ENCODE measurements around the gene NTM.

Gene NTM

DNA sequence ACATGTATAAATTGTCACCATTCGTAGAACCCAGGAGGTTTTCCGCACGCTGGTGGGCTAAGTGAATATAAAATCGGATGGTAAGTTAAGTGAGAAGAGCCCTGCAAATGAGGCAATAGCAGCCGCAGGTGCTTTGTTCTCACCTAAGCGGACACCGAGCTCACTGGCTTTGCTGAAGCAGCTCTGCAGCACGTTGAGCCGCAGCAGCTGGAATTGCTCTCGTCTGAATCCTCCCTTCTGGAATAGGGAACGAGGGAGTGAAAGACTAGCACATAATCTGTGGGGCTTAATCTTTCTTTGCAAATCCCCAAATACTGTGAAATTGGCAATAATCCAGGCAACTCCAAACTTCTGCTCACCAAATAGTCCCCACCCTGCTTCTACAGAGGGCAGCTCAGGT is 488.1 kb downstream of the NTM start:
- ChIA-PET POLR2A (no interaction called here), CTCF (no interaction called here)
- TF ChIP-seq ARNT (IDR thresholded peaks at IDR 0.05): no peak
- TF ChIP-seq NFRKB (IDR thresholded peaks at IDR 0.05): no peak
- no peak for TF ChIP-seq SUZ12 (IDR thresholded peaks at IDR 0.05)
- TF ChIP-seq ZNF384 (IDR thresholded peaks at IDR 0.05): no peak
- no peak for DNase-seq (ENCODE audit: extremely low spot score)

DNA sequence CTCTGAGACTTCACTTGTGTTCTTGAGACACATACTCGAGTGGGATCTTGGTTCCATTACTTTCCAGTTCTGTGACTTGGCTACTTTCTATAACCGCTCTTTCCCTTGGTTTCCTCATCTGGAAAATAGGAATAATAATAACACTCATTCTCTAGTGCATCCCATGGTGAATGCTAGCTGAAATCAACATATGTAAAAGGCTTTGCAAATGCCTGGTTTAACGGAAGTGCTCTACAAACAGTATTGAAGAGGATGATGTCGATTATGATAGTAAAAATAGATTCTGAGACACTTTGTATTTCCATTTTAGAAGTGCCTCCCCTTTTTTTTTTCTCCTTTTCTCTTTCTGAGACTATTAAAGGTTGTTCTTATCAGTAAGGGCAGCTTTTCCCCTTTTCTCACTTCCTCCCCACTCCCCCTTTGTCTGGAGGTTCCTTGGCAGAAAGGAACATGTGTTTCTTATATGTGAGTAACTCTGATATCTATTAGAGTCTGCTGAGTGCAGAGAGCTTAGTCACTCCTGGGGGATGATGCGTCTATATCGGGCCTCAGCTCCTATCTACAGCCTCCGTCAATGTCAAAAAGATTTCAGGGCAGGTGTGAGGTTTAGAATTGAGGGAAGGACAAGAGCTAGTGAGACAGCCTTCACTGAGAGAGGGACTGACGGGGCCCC is 489.3 kb downstream of the NTM start:
- POLR2A ChIA-PET: no interaction called here
- DNase-seq (ENCODE audit: extremely low spot score): no peak
- TF ChIP-seq L3MBTL2 (conservative IDR thresholded peaks at IDR 0.05) (no peak), SP1 (IDR thresholded peaks at IDR 0.05) (no peak), HDGF (IDR thresholded peaks at IDR 0.05; ENCODE audit: borderline replicate concordance) (no peak)
- CTCF ChIA-PET: no interaction called here

DNA sequence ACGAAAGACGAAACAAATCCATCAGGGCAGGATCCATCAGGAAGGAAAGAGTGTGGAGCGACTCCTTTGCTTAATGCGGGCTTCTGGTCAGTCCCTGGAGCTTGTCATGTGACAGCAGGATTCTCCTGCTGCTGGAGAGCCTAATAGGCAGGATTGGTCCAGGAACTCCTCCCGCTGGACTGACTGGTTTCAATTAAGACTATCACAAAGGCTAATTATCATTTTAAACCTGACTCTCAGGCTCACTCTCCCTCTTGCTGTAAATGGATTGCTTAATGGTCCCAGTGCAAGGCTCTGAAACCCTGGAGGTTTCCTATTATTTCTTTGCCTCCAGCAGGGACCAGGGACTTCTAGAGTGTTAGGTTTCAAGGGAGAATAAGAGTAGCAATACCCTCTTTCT is 493.8 kb downstream of the NTM start:
- no peak for TF ChIP-seq L3MBTL2 (conservative IDR thresholded peaks at IDR 0.05)
- TF ChIP-seq FOXA1 (IDR thresholded peaks at IDR 0.05): no peak
- no peak for TF ChIP-seq SUZ12 (IDR thresholded peaks at IDR 0.05)
- no peak for TF ChIP-seq TARDBP (IDR thresholded peaks at IDR 0.05)
- TF ChIP-seq NFRKB (IDR thresholded peaks at IDR 0.05): no peak
- no peak for TF ChIP-seq BHLHE40 (IDR thresholded peaks at IDR 0.05; ENCODE audit: borderline replicate concordance)
- no peak for TF ChIP-seq LEF1 (IDR thresholded peaks at IDR 0.05; ENCODE audit: borderline replicate concordance)
- TF ChIP-seq ELF4 (IDR thresholded peaks at IDR 0.05): no peak
- ChIA-PET POLR2A (no interaction called here), CTCF (interaction anchor here (1.1 to 1.4 kb wide), 2 partner anchors 179 to 263 kb away, joined by 3 read pairs; no protein-coding TSS in a partner anchor)
- DNase-seq (ENCODE audit: extremely low spot score): no peak

DNA sequence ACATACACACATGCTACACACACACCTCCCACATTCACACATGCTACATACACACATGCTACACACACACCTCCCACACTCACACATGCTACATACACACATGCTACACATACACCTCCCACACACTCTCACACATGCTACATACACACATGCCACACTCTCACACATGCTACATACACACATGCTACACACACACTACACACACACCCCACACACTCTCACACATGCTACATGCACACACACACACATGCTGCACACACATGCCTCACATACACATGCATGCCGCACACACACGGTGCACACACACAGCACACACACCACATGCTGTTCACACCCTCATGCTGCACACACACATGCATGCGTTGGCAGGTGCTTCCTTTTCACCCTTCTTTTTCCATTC is 495.4 kb downstream of the NTM start:
- DNase-seq (ENCODE audit: extremely low spot score): no peak
- ChIA-PET POLR2A (no interaction called here), CTCF (no interaction called here)
- TF ChIP-seq L3MBTL2 (conservative IDR thresholded peaks at IDR 0.05) (no peak), TARDBP (IDR thresholded peaks at IDR 0.05) (no peak), FOXA1 (IDR thresholded peaks at IDR 0.05) (no peak), ELF4 (IDR thresholded peaks at IDR 0.05) (no peak), SP1 (IDR thresholded peaks at IDR 0.05) (no peak), CTBP1 (IDR thresholded peaks at IDR 0.05; ENCODE audit: borderline replicate concordance) (no peak), LEF1 (IDR thresholded peaks at IDR 0.05; ENCODE audit: borderline replicate concordance) (no peak), HDGF (IDR thresholded peaks at IDR 0.05; ENCODE audit: borderline replicate concordance) (no peak), NFRKB (IDR thresholded peaks at IDR 0.05) (no peak), SUZ12 (IDR thresholded peaks at IDR 0.05) (no peak), ZNF384 (IDR thresholded peaks at IDR 0.05) (no peak), FOXM1 (IDR thresholded peaks at IDR 0.05; ENCODE audit: borderline replicate concordance) (no peak), BHLHE40 (IDR thresholded peaks at IDR 0.05; ENCODE audit: borderline replicate concordance) (no peak), ARNT (IDR thresholded peaks at IDR 0.05) (no peak), FOXK2 (IDR thresholded peaks at IDR 0.05) (no peak)

DNA sequence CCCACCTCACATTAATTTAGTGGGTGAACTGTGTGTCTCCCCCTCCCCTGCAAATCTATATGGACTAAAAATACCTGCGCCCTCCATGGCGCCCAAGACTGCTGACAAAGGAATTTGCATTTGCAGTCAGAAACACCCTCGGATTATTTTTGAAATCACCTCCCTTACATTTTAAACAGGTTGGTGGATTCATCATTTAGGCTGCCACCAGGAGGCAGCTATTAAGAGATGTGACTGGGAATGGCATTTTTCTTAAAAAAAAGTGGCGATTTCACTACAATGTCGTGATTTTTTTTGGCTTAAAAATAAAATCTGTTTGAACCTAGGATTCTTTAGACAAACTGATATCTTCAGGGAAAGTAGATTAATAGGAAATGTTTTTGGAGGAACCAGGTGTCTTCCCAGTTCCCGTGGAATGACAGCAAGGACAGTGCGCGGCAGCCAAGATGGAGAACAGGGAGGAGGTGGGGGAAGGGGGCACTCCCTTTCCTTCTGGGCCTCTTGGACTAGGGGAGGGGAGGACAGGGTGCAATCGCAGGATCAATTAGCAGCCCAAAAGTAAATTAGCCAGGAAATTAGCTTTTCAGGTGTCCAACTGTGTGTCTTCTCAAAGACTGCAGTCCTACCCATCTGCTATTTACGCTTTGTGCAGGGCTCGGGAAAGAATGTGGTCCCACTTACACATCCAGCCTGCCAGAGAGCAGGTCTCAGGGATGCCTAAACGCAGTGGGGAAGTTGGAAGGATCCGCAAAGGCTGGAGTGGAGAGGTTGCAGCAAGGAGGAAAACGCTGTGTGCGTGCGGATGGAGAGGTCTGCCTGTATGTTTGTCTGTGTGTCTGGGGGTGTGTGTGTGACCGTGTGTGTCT is 496.4 kb downstream of the NTM start:
- DNase-seq (ENCODE audit: extremely low spot score): no peak
- POLR2A ChIA-PET: no interaction called here
- CTCF ChIA-PET: interaction anchor here (0.8 to 1.4 kb wide), 2 partner anchors 260 to 269 kb away, joined by 3 read pairs; no protein-coding TSS in a partner anchor
- TF ChIP-seq SUZ12 (IDR thresholded peaks at IDR 0.05) (no peak), SP1 (IDR thresholded peaks at IDR 0.05) (no peak), FOXM1 (IDR thresholded peaks at IDR 0.05; ENCODE audit: borderline replicate concordance) (no peak), LEF1 (IDR thresholded peaks at IDR 0.05; ENCODE audit: borderline replicate concordance) (no peak), CTBP1 (IDR thresholded peaks at IDR 0.05; ENCODE audit: borderline replicate concordance) (no peak), ELF4 (IDR thresholded peaks at IDR 0.05) (no peak), L3MBTL2 (conservative IDR thresholded peaks at IDR 0.05) (no peak), FOXK2 (IDR thresholded peaks at IDR 0.05) (no peak), FOXA1 (IDR thresholded peaks at IDR 0.05) (no peak), TARDBP (IDR thresholded peaks at IDR 0.05) (no peak), ZNF384 (IDR thresholded peaks at IDR 0.05) (no peak), NFRKB (IDR thresholded peaks at IDR 0.05) (no peak), HDGF (IDR thresholded peaks at IDR 0.05; ENCODE audit: borderline replicate concordance) (no peak), ARNT (IDR thresholded peaks at IDR 0.05) (no peak), BHLHE40 (IDR thresholded peaks at IDR 0.05; ENCODE audit: borderline replicate concordance) (no peak)
- TF ChIP-seq, protein P1, sequence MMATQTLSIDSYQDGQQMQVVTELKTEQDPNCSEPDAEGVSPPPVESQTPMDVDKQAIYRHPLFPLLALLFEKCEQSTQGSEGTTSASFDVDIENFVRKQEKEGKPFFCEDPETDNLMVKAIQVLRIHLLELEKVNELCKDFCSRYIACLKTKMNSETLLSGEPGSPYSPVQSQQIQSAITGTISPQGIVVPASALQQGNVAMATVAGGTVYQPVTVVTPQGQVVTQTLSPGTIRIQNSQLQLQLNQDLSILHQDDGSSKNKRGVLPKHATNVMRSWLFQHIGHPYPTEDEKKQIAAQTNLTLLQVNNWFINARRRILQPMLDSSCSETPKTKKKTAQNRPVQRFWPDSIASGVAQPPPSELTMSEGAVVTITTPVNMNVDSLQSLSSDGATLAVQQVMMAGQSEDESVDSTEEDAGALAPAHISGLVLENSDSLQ (IDR thresholded peaks at IDR 0.05): no peak

DNA sequence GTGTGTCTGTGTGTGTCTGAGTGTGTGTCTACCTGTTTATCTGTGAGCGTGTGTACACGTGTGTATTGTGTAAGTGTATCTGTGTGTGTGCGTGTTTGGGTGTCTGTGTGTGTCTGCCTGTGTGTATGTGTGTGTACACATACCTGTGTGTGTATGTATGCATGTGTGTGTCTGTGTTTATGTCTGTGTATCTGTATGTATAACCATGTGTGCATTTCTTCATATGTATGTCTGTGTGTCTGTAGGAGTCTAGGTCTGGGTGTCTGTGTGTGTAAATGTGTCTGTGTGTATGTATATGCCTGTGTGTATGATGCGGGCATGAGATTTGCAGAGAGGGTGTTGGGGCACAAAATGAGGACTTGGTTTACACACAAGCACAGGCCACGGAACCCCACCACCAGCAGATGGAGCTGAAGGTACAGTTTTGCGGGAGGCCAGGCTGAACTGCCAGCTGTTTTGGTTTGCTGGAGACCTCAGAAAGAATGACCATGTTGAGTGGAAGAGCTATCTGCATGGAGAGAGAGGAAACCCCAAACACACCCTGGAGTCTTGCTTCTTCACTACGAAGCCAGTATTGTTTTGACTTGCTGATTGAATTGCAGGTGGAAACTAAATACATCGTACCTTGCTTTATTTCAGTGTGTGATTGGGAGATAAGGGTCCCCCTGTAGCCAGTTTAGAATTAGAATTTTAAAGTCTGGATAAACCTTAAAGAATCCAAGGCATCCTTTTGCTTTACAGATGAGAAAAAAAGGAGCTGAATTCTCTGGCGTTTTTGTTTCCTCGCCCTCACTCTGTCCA is 497.2 kb downstream of the NTM start:
- CTCF ChIA-PET: interaction anchor here (0.6 to 1.4 kb wide), 12 partner anchors 10 to 1074 kb away, joined by 3 to 6 read pairs (median 3); no protein-coding TSS in a partner anchor

More for the DNA sequence above, 497.2 kb downstream of the NTM start:
- DNase-seq (ENCODE audit: extremely low spot score): peak; percentile 65
- TF ChIP-seq FOXK2 (IDR thresholded peaks at IDR 0.05) (no peak), NFRKB (IDR thresholded peaks at IDR 0.05) (no peak), ARNT (IDR thresholded peaks at IDR 0.05) (no peak), LEF1 (IDR thresholded peaks at IDR 0.05; ENCODE audit: borderline replicate concordance) (no peak), SUZ12 (IDR thresholded peaks at IDR 0.05) (no peak), FOXA1 (IDR thresholded peaks at IDR 0.05) (no peak), BHLHE40 (IDR thresholded peaks at IDR 0.05; ENCODE audit: borderline replicate concordance) (no peak), ZNF384 (IDR thresholded peaks at IDR 0.05) (no peak), L3MBTL2 (conservative IDR thresholded peaks at IDR 0.05) (no peak)
- POLR2A ChIA-PET: no interaction called here
